Measurements from ENCODE around the gene SCG3.

GRCh38 chr15:51732646-51733045 lies 51.3 kb downstream of the SCG3 start:
- TF ChIP-seq POLR2A (IDR thresholded peaks at IDR 0.05) (no peak), CTCF (IDR thresholded peaks at IDR 0.05) (no peak)

Data from vagina (tissue), 2 donors.